K562 (cell line): ENCODE data around the gene PRKACB. TPM values are rescaled to one million over a fixed set of nuclear protein-coding genes. Genes with fewer than 3 reads are reported as not detected.

Source experiments
- ATAC-seq: fragments of 200-7000 bp; cut with Tn5 transposase; 3 replicates; pipeline ENCODE4 v1.9.1; 2020; ENCODE audit warnings: moderate library complexity
- BruUV-seq: library from RNA; stranded (reverse); fragments of 400-500 nt; replicated peaks from 2 replicates; lab custom pipeline; 2021; lab: Mats Ljungman, UMichigan
- CTCF ChIA-PET: fragments of 300-600 bp; formaldehyde crosslinking; extraction: SDS; loops from one replicate; lab custom pipeline; 2021; ENCODE audit warnings: low intra/inter-chr PET ratio; lab: Yijun Ruan, JAX
- POLR2A ChIA-PET: fragments of 300-600, 350-650 bp; sonication (Branson Sonifier 250); formaldehyde crosslinking; extraction: SDS; loops from one replicate; lab custom pipeline; 2021; ENCODE audit warnings: antibody characterized with exemption, inconsistent platforms; lab: Yijun Ruan, JAX
- DNase-seq, 4 experiments: peaks; one replicate each; pipeline versions ENCODE4 v3.0.0 to v3.0.0-alpha.2; 2011 to 2018; ENCODE audit warnings: low spot score in 3 of 4, mixed read lengths in 3 of 4; ENCODE audit errors: extremely low read depth in 1 of 4
- FAIRE-seq: peaks from 2 replicates; lab custom pipeline; 2011; peaks lifted over from hg19 to GRCh38; lab: Jason Lieb, UNC
- H2AFZ ChIP-seq: 2 replicates; pipeline ENCODE4 v1.6.0; 2011; ENCODE audit warnings: low read depth, low read length, control low read depth, inconsistent platforms
- H3K27ac ChIP-seq: fragments of 200-600 bp; 3 replicates; pipeline ENCODE4 v1.8.0; 2011; ENCODE audit warnings: low read depth, mild to moderate bottlenecking, control low read depth, inconsistent platforms, low read length, moderate library complexity, mixed read lengths; ENCODE audit errors: extremely low read depth
- H3K27me3 ChIP-seq, 2 experiments: fragments of 300-600 bp in 1 of 2; 2 replicates in 1 of 2; 3 replicates in 1 of 2; pipeline versions ENCODE4 v1.6.0 to v1.8.0; 2011; ENCODE audit warnings: inconsistent platforms in 2 of 2, low read length in 2 of 2, mild to moderate bottlenecking in 1 of 2, mixed read lengths in 1 of 2, moderate library complexity in 1 of 2; ENCODE audit not compliant: control insufficient read depth in 2 of 2, insufficient read depth in 2 of 2
- H3K36me3 ChIP-seq: fragments of 300-600 bp; 3 replicates; pipeline ENCODE4 v1.8.0; 2011; ENCODE audit warnings: mild to moderate bottlenecking, low read length, inconsistent platforms; ENCODE audit not compliant: control insufficient read depth, insufficient read depth
- H3K4me1 ChIP-seq, 2 experiments: fragments of 200-600 bp in 1 of 2; replicated peaks in 1 of 2; 2 replicates in 1 of 2; 3 replicates in 1 of 2; pipeline versions ENCODE4 v1.5.1 to v1.8.0; 2011; ENCODE audit warnings: inconsistent platforms in 2 of 2, low read length in 2 of 2, mild to moderate bottlenecking in 1 of 2, mixed read lengths in 1 of 2, moderate library complexity in 1 of 2; ENCODE audit not compliant: control insufficient read depth in 2 of 2, insufficient read depth in 2 of 2
- H3K4me2 ChIP-seq: 2 replicates; pipeline ENCODE4 v1.6.1; 2011; ENCODE audit warnings: low read length, control low read depth, inconsistent platforms, mixed read lengths; ENCODE audit not compliant: insufficient read depth
- H3K4me3 ChIP-seq: fragments of 200-600 bp; sonication (generic), shearing (Covaris generic); 2 replicates; pipeline ENCODE4 v1.5.1; 2016; ENCODE audit warnings: control low read depth, inconsistent platforms
- H3K79me2 ChIP-seq: fragments of 200-600 bp; 3 replicates; pipeline ENCODE4 v1.8.0; 2011; ENCODE audit warnings: low read length, inconsistent platforms; ENCODE audit not compliant: control insufficient read depth, insufficient read depth
- H3K9ac ChIP-seq, 2 experiments: 2 replicates each; pipeline versions ENCODE4 v1.6.0 to v1.6.1; 2011; ENCODE audit warnings: low read depth in 2 of 2, low read length in 2 of 2, control low read depth in 1 of 2, inconsistent platforms in 1 of 2, mild to moderate bottlenecking in 1 of 2, mixed read lengths in 1 of 2; ENCODE audit not compliant: insufficient read depth in 1 of 2
- H3K9me1 ChIP-seq: one replicate; pipeline ENCODE4 v1.6.0; 2011; ENCODE audit warnings: inconsistent platforms, mild to moderate bottlenecking, low read length, moderate library complexity; ENCODE audit not compliant: control insufficient read depth, insufficient read depth
- H3K9me3 ChIP-seq: replicated peaks from 2 replicates; pipeline ENCODE4 v1.5.1; 2011; ENCODE audit warnings: low read depth, low read length, inconsistent platforms; ENCODE audit not compliant: control insufficient read depth, insufficient read depth
- H4K20me1 ChIP-seq: replicated peaks from 2 replicates; pipeline ENCODE4 v1.6.1; 2011; ENCODE audit warnings: low read length, inconsistent platforms, mixed read lengths; ENCODE audit not compliant: control insufficient read depth, insufficient read depth
- C11orf30 ChIP-seq: fragments of 450-650 bp; IDR thresholded peaks from 2 replicates; pipeline ENCODE4 v1.6.1; 2016; ENCODE audit warnings: low read depth, mild to moderate bottlenecking
- ELF1 ChIP-seq: fragments of 200-800 bp; sonication (Bioruptor generic); IDR thresholded peaks from 2 replicates; pipeline ENCODE4 v1.6.1; 2016; ENCODE audit warnings: missing genetic modification characterization, missing compliant biosample characterization
- HDAC1 ChIP-seq, 2 experiments: fragments of 450-650 bp; IDR thresholded peaks; 2 replicates each; pipeline ENCODE4 v1.6.1; 2016 to 2017; ENCODE audit warnings: inconsistent platforms in 1 of 2, mild to moderate bottlenecking in 1 of 2, moderate library complexity in 1 of 2
- KLF1 ChIP-seq: fragments of 450-650 bp; IDR thresholded peaks from 2 replicates; pipeline ENCODE4 v1.6.1; 2016; ENCODE audit warnings: missing genetic modification characterization, missing compliant biosample characterization
- MAFG ChIP-seq: fragments of 450-650 bp; conservative IDR thresholded peaks from 2 replicates; pipeline ENCODE4 v1.6.1; 2016; ENCODE audit warnings: missing genetic modification characterization, missing compliant biosample characterization
- SMAD4 ChIP-seq: fragments of 250-450 bp; sonication (Bioruptor Pico); conservative IDR thresholded peaks from 2 replicates; pipeline ENCODE4 v1.8.0; 2021; ENCODE audit warnings: inconsistent platforms, mild to moderate bottlenecking, moderate library complexity
- SRSF3 ChIP-seq: fragments of 200-400 bp; formaldehyde crosslinking; IDR thresholded peaks from 2 replicates; pipeline ENCODE4 v1.6.1; 2016; ENCODE audit warnings: mild to moderate bottlenecking, low read length, moderate library complexity; ENCODE audit not compliant: insufficient read depth
- ZNF316 ChIP-seq: fragments of 450-650 bp; IDR thresholded peaks from 2 replicates; pipeline ENCODE4 v1.6.1; 2016
- WGBS: fragments of 100-300 bp; shearing (Covaris generic); methylation state at CpG from one replicate; pipeline ENCODE4 v1.1.6; 2016; ENCODE audit warnings: low coverage, mixed read lengths; ENCODE audit not compliant: insufficient coverage; ENCODE audit errors: missing lambda C conversion rate; 5-methylcytosine and 5-hydroxymethylcytosine counted together
- in situ Hi-C: fragments of 300-500 bp; cut with MboI; formaldehyde crosslinking; loops from 4 replicates; pipeline ENCODE4 v1.15.0; 2018; ENCODE audit warnings: inconsistent platforms, mixed read lengths
- intact Hi-C: fragments of 100-400 bp; cut with micrococcal nuclease; formaldehyde crosslinking; loops from 2 replicates; pipeline ENCODE4 v1.14.2; 2022
- polyA plus RNA-seq, 8 experiments: library from polyadenylated mRNA; depleted of rRNA in 4 of 8; stranded (reverse) in 5 of 8; unstranded in 3 of 8; fragments of >200 nt; fragmentation: Nextera tagmentation in 2 of 8; fragmentation: Illumina TruSeq in 1 of 8; extraction: Ambion mirVana in 2 of 8; extraction: Trizol in 1 of 8; gene quantifications; 2 replicates each; pipeline versions ENCODE4 v1.2.1 to v1.2.3, GENCODE V29; 2011 to 2014; ENCODE audit warnings: inconsistent platforms in 1 of 8, missing spikeins in 1 of 8
- total RNA-seq, 7 experiments: library from RNA; depleted of rRNA in 6 of 7; stranded (reverse); fragments of >200 nt in 6 of 7; fragmentation: Illumina TruSeq in 2 of 7; extraction: Trizol in 2 of 7; gene quantifications; 2 replicates each; pipeline versions ENCODE4 v1.2.1 to v1.2.3, GENCODE V29; 2011 to 2021; ENCODE audit warnings: low replicate concordance in 1 of 7
- TF ChIP-seq, protein P1 (sequence below), 2 experiments: fragments of 450-650 bp in 1 of 2; sonication (generic) in 1 of 2; formaldehyde crosslinking in 1 of 2; IDR thresholded peaks in 1 of 2; conservative IDR thresholded peaks in 1 of 2; 2 replicates each; pipeline versions ENCODE4 v1.6.1 to v1.8.1; 2016 to 2023; ENCODE audit warnings: mild to moderate bottlenecking in 2 of 2, moderate library complexity in 2 of 2, inconsistent platforms in 1 of 2, missing genetic modification reagents in 1 of 2

Gene PRKACB
- total and polyA plus RNA-seq, 9 of the 15 experiments (the other 6 are each of a cell fraction or from before 2014, with no cell fraction given), result 1.1 to 5.2 (median 2.8) TPM

DNA sequence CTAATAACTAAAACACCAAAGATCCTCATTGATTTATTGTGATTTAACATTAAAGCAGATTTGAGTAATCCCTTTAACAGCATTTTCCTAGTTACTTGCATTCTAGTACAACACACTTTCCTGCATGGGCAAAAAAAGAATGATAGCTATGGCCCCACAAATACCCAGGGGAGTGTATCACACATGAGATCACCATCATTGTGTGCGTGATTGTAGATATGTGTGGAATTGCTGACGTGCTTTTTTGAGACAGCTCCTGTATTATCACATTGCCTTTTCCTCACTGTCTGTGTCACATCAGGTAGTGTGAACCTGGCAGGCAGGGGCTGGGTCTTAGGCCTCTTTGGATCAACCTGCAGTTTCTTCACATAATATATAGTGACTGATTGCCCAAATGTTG is 109.0 kb downstream of the PRKACB start:
- Histone ChIP-seq H2AFZ (no peak overlapping the region), H3K9me3 (no peaks in the 10 kb centered on the region), H3K4me1 (no peaks in the 10 kb centered on the region), H4K20me1 (no peaks in the 10 kb centered on the region), H3K27me3 (no peaks in the 10 kb centered on the region), H3K9ac (no peak overlapping the region), H3K36me3 (no peaks in the 10 kb centered on the region), H3K79me2 (no peaks in the 10 kb centered on the region), H3K27ac (no peak overlapping the region), H3K9me1 (no peaks in the 10 kb centered on the region), H3K4me2 (no peak overlapping the region), H3K4me3 (no peak overlapping the region)
- WGBS, result 36% methylated on average over 2 of the region's 2 CpGs
- no peak for ATAC-seq
- 0 out of 2 replicates have a peak, but pooled peaks have one; percentile 25 for TF ChIP-seq MAFG
- TF ChIP-seq ZNF316, result peak; percentile 18; the same call in 1 of the 2 replicates
- TF ChIP-seq ELF1 (tag), result no peak
- no peak for TF ChIP-seq KLF1 (tag)
- TF ChIP-seq HDAC1 (IDR thresholded peaks at IDR 0.05), result no peak
- TF ChIP-seq C11orf30, result peak; percentile 15; the same call in 1 of the 2 replicates
- no peak for FAIRE-seq
- ChIA-PET POLR2A (no interaction called here), CTCF (no interaction called here)
- in situ Hi-C loops, result no loop called here
- BruUV-seq, result no TSS peak
- DNase-seq, result no peak
- intact Hi-C loops, result no loop called here

DNA sequence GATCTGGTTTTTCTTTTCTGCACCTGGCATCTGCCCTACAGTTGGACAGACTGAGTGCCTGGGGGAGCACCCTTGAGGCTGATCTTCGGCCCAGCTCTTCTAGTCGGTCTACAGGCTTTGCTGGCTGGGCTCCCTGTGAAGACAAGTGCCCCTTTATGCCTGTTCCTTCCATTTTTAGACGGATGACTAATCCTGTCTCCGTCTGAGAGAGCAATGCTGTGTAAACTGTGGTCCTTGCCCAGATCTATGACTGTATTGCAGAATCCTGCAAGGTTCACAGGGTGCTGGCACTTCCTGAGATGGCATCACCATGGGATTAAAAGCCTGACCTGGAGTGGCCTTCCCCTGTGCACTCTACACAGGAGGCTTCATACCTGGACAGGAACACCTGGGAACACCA is 109.8 kb downstream of the PRKACB start:
- BruUV-seq, result no TSS peak
- no peaks in the 10 kb centered on the region for H3K79me2 ChIP-seq
- ATAC-seq (no peak), FAIRE-seq (no peak), DNase-seq (no peak)
- no peaks in the 10 kb centered on the region for H4K20me1 ChIP-seq
- no peak overlapping the region for H3K4me2 ChIP-seq
- H3K9me1 ChIP-seq, result no peaks in the 10 kb centered on the region
- no peaks in the 10 kb centered on the region for H3K4me1 ChIP-seq
- ChIA-PET CTCF (no interaction called here), POLR2A (no interaction called here)
- no peaks in the 10 kb centered on the region for H3K36me3 ChIP-seq
- H3K9ac ChIP-seq, result no peak overlapping the region
- TF ChIP-seq, protein P1, sequence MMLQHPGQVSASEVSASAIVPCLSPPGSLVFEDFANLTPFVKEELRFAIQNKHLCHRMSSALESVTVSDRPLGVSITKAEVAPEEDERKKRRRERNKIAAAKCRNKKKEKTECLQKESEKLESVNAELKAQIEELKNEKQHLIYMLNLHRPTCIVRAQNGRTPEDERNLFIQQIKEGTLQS (IDR thresholded peaks at IDR 0.05), result peak; percentile 20; the same call in 1 of the 2 replicates
- TF ChIP-seq, protein P1 (CRISPR knock-in tag; conservative IDR thresholded peaks at IDR 0.05), result no peak
- TF ChIP-seq SRSF3, result no peak
- TF ChIP-seq SMAD4 (CRISPR knock-in tag), result no peak
- H3K9me3 ChIP-seq, result no peaks in the 10 kb centered on the region
- intact Hi-C loops (no loop called here), in situ Hi-C loops (no loop called here)
- H3K4me3 ChIP-seq, result no peak overlapping the region
- no peaks in the 10 kb centered on the region for H3K27me3 ChIP-seq
- no peak overlapping the region for H3K27ac ChIP-seq
- no peak overlapping the region for H2AFZ ChIP-seq
- 18% methylated on average over 4 of the region's 4 CpGs for WGBS
